ENCODE measurements around the gene ZCCHC3. TPM values are rescaled to one million over a fixed set of nuclear protein-coding genes. Genes with fewer than 3 reads are reported as not detected.

The ZCCHC3 gene
- polyA plus RNA-seq, 3 donors, result 4.5 to 9.2 (median 5.6) TPM

DNA sequence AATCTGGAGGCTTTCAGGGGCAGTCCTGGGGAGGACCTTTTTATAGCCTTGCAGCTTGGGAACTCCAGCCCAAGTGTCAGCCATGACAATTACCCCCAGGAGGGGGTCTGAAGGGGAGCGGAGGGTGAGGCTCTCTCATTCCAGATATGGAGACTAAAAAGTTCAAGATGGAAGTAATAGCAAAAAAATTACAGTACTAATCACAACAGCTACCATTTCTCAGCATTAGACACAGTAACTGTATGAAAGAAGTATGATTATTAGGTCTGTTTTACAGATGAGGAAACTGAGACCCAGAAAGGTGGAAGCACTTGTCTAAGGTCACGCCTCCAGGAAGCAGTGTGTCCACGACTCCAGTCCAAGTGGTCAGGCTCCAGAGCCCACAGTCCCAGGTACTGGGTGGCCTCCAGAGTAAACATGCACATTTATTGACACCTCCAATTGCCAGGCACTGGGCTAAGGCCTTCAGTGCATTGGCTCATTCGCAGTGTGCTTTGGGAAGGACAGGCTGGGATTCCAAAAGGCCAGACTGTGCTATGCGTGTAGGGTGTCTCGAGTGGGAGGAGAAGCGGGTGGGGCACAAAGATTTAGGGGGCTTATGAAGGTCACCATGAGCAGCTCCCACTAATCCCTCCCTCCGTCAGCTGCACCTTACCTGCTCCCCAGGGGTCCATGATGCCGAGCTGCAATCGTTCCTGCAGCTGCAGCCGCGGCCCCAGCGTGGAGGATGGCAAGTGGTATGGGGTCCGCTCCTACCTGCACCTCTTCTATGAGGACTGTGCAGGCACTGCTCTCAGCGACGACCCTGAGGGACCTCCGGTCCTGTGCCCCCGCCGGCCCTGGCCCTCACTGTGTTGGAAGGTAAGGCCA is 51.8 kb downstream of the ZCCHC3 start:
- H3K27me3 Mint-ChIP-seq (ENCODE audit: low read depth in 3 of 3), result peaks cover 4 to 18% (median 10%) of the 10 kb centered on the region in 3 donors
- TF ChIP-seq, protein P1, sequence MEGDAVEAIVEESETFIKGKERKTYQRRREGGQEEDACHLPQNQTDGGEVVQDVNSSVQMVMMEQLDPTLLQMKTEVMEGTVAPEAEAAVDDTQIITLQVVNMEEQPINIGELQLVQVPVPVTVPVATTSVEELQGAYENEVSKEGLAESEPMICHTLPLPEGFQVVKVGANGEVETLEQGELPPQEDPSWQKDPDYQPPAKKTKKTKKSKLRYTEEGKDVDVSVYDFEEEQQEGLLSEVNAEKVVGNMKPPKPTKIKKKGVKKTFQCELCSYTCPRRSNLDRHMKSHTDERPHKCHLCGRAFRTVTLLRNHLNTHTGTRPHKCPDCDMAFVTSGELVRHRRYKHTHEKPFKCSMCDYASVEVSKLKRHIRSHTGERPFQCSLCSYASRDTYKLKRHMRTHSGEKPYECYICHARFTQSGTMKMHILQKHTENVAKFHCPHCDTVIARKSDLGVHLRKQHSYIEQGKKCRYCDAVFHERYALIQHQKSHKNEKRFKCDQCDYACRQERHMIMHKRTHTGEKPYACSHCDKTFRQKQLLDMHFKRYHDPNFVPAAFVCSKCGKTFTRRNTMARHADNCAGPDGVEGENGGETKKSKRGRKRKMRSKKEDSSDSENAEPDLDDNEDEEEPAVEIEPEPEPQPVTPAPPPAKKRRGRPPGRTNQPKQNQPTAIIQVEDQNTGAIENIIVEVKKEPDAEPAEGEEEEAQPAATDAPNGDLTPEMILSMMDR (IDR thresholded peaks at IDR 0.05), result no peak
- H2AFZ ChIP-seq (ENCODE audit: insufficient read depth, low read depth, low read length, poor library complexity, severe bottlenecking), result no peak overlapping the region
- 87% methylated on average over 3 of the region's 19 CpGs for WGBS (ENCODE audit: insufficient coverage)
- H4K20me1 ChIP-seq (ENCODE audit: insufficient read depth, low read length), result no peaks in the 10 kb centered on the region
- H3K4me1 ChIP-seq (ENCODE audit: control insufficient read depth in 1 of 2, insufficient read depth in 2 of 2, low read length in 2 of 2), result peaks cover 16 to 23% of the 10 kb centered on the region in 2 donors
- H3K4me3 Mint-ChIP-seq, result no peak overlapping the region
- no peak overlapping the region for H3K27ac Mint-ChIP-seq
- H3K9me3 ChIP-seq (replicated peaks in 1 of 2; ENCODE audit: control insufficient read depth in 1 of 2, insufficient read depth in 1 of 2, low read length in 2 of 2), result no peaks in the 10 kb centered on the region
- peaks cover 0 to 4% (median 0%) of the 10 kb centered on the region in 7 donors for H3K9me3 Mint-ChIP-seq
- DNase-seq, result no peak
- H3K36me3 ChIP-seq (replicated peaks in 1 of 2; ENCODE audit: control insufficient read depth in 1 of 2, insufficient read depth in 2 of 2, low read length in 2 of 2), result no peaks in the 10 kb centered on the region
- H3K4me2 ChIP-seq (replicated peaks; ENCODE audit: extremely low read depth, low read length, poor library complexity, severe bottlenecking), result no peak overlapping the region
- H3K9ac ChIP-seq (ENCODE audit: insufficient read depth, low read length, poor library complexity, severe bottlenecking), result no peak overlapping the region
- intact Hi-C loops (cut with micrococcal nuclease), result no loop called here
- peaks cover 16% of the 10 kb centered on the region for H3K4me1 Mint-ChIP-seq
- peaks cover 0 to 9% of the 10 kb centered on the region in 2 donors for H3K27me3 ChIP-seq (ENCODE audit: control insufficient read depth in 2 of 2, insufficient read depth in 2 of 2, low read length in 2 of 2)
- no peak overlapping the region for H3K27ac ChIP-seq (ENCODE audit: low read depth in 1 of 2, low read length in 2 of 2)
- no peaks in the 10 kb centered on the region for H3K79me2 ChIP-seq (ENCODE audit: insufficient read depth, low read length)
- H3K36me3 Mint-ChIP-seq, result no peaks in the 10 kb centered on the region
- no peak overlapping the region for H3K4me3 ChIP-seq (replicated peaks in 1 of 3; ENCODE audit: low read depth in 2 of 3, low read length in 3 of 3)

Other genes starting within 250 kb of the ZCCHC3 start
- not detected for gene DEFB125, start 209.9 kb upstream of the ZCCHC3 start, polyA plus RNA-seq
- gene DEFB126, start 155.0 kb upstream of the ZCCHC3 start, polyA plus RNA-seq, result not detected
- not detected for gene DEFB127, start 140.1 kb upstream of the ZCCHC3 start, polyA plus RNA-seq
- not detected for gene DEFB128, start 107.9 kb upstream of the ZCCHC3 start, polyA plus RNA-seq
- not detected for gene DEFB129, start 70.3 kb upstream of the ZCCHC3 start, polyA plus RNA-seq
- gene DEFB132, start 39.8 kb upstream of the ZCCHC3 start, polyA plus RNA-seq, result not detected
- 1 to 10 TPM in 1 of 3 donors, under 1 TPM in 2; 0.28 to 9.3 (median 0.88) TPM for gene C20orf96, start 6.8 kb upstream of the ZCCHC3 start, polyA plus RNA-seq
- under 1 TPM; 0.03 to 0.51 (median 0.12) TPM for gene SOX12, start 28.0 kb downstream of the ZCCHC3 start, polyA plus RNA-seq
- gene NRSN2, start 49.5 kb downstream of the ZCCHC3 start, polyA plus RNA-seq, result under 1 TPM; 0.09 to 0.73 (median 0.56) TPM
- gene TRIB3, start 83.2 kb downstream of the ZCCHC3 start, polyA plus RNA-seq, result 10 to 100 TPM in 1 of 3 donors, 1 to 10 TPM in 2; 8.0 to 17.5 (median 9.4) TPM
- 100 to 1,000 TPM in 1 of 3 donors, 10 to 100 TPM in 2; 66.8 to 110 (median 70.8) TPM for gene RBCK1, start 110.7 kb downstream of the ZCCHC3 start, polyA plus RNA-seq
- 10 to 100 TPM; 10.5 to 24.7 (median 11.3) TPM for gene TBC1D20, start 165.0 kb downstream of the ZCCHC3 start, polyA plus RNA-seq
- 10 to 100 TPM; 31.7 to 55.5 (median 35.2) TPM for gene CSNK2A1, start 246.2 kb downstream of the ZCCHC3 start, polyA plus RNA-seq